Mesendoderm (in vitro differentiated cells): ENCODE measurements around the gene TUFM.
A peak's percentile ranks its signal among the peaks of the same experiment; 100 is the strongest.

Experiments
- DNase-seq: peaks from one replicate; pipeline ENCODE4 v3.0.0; 2013
- H2AK5ac ChIP-seq: 2 replicates; pipeline ENCODE4 v1.6.1; 2013; ENCODE audit warnings: low read length, inconsistent platforms
- H2BK120ac ChIP-seq: 2 replicates; pipeline ENCODE4 v1.6.1; 2013; ENCODE audit warnings: low read depth, mild to moderate bottlenecking, low read length, moderate library complexity, mixed read lengths
- H2BK15ac ChIP-seq: replicated peaks from 2 replicates; pipeline ENCODE4 v1.6.1; 2013; ENCODE audit warnings: low read depth, mild to moderate bottlenecking, moderate library complexity
- H2BK5ac ChIP-seq: 2 replicates; pipeline ENCODE4 v1.6.1; 2013; ENCODE audit warnings: low read length, inconsistent platforms
- H3K18ac ChIP-seq: 2 replicates; pipeline ENCODE4 v1.6.1; 2013; ENCODE audit warnings: mild to moderate bottlenecking, low read length, mixed read lengths
- H3K23ac ChIP-seq: one replicate; pipeline ENCODE4 v1.6.1; 2013; ENCODE audit warnings: low read length
- H3K27ac ChIP-seq: 2 replicates; pipeline ENCODE4 v1.5.1; 2013; ENCODE audit warnings: low read depth, mild to moderate bottlenecking, inconsistent platforms, low read length, moderate library complexity
- H3K27me3 ChIP-seq: 2 replicates; pipeline ENCODE4 v1.6.1; 2013; ENCODE audit warnings: low read length, control low read depth, mild to moderate bottlenecking, inconsistent platforms; ENCODE audit not compliant: insufficient read depth, poor library complexity
- H3K36me3 ChIP-seq: 2 replicates; pipeline ENCODE4 v1.6.1; 2013; ENCODE audit warnings: low read length, inconsistent platforms; ENCODE audit not compliant: control insufficient read depth, insufficient read depth
- H3K4ac ChIP-seq: one replicate; pipeline ENCODE4 v1.6.1; 2013; ENCODE audit warnings: low read depth, mild to moderate bottlenecking, low read length, moderate library complexity
- H3K4me1 ChIP-seq: 2 replicates; pipeline ENCODE4 v1.6.1; 2013; ENCODE audit warnings: low read depth, low read length, inconsistent platforms; ENCODE audit not compliant: control insufficient read depth
- H3K4me2 ChIP-seq: 2 replicates; pipeline ENCODE4 v1.6.1; 2013; ENCODE audit warnings: low read length
- H3K4me3 ChIP-seq: 2 replicates; pipeline ENCODE4 v1.5.1; 2013; ENCODE audit warnings: mild to moderate bottlenecking, low read length
- H3K56ac ChIP-seq: one replicate; pipeline ENCODE4 v1.6.1; 2013; ENCODE audit warnings: low read length
- H3K79me1 ChIP-seq: 2 replicates; pipeline ENCODE4 v1.6.1; 2013; ENCODE audit warnings: low read length, inconsistent platforms
- H3K79me2 ChIP-seq: 2 replicates; pipeline ENCODE4 v1.6.1; 2013; ENCODE audit warnings: mild to moderate bottlenecking, low read length; ENCODE audit not compliant: control insufficient read depth, insufficient read depth
- H3K9ac ChIP-seq: 2 replicates; pipeline ENCODE4 v1.6.1; 2013; ENCODE audit warnings: low read length, inconsistent platforms
- H4K5ac ChIP-seq: one replicate; pipeline ENCODE4 v1.6.1; 2013; ENCODE audit warnings: low read length
- H4K8ac ChIP-seq: one replicate; pipeline ENCODE4 v1.6.1; 2013; ENCODE audit warnings: low read depth, mild to moderate bottlenecking, control low read depth, low read length, moderate library complexity
- WGBS: extraction: QIAGEN DNeasy Blood & Tissue Kit; methylation state at CpG from one replicate; pipeline ENCODE4 v1.1.7; 2013; ENCODE audit warnings: low lambda C conversion rate, missing lambda C conversion rate; ENCODE audit not compliant: insufficient coverage; ENCODE audit errors: extremely low coverage; 5-methylcytosine and 5-hydroxymethylcytosine counted together

Gene TUFM

GRCh38 chr16:28846933-28847273 is 755 bp upstream of the TUFM start:
- no peak overlapping the region for H2BK120ac ChIP-seq
- no peak overlapping the region for H3K27ac ChIP-seq
- H3K79me1 ChIP-seq: peaks cover 15% of the 10 kb centered on the region
- peaks cover 16% of the 10 kb centered on the region for H3K79me2 ChIP-seq
- H3K36me3 ChIP-seq: peaks cover 22% of the 10 kb centered on the region
- WGBS: no CpG with 5 or more reads among the region's 5 CpGs
- no peak overlapping the region for H3K18ac ChIP-seq
- H3K56ac ChIP-seq: peak overlapping the region; percentile 88
- peak overlapping the region; percentile 35 for H3K4me2 ChIP-seq
- H3K4me3 ChIP-seq: peak overlapping the region; percentile 64
- H4K8ac ChIP-seq: no peak overlapping the region
- H3K23ac ChIP-seq: no peak overlapping the region
- no peak for DNase-seq
- no peaks in the 10 kb centered on the region for H3K4me1 ChIP-seq
- no peak overlapping the region for H2AK5ac ChIP-seq
- H2BK15ac ChIP-seq: no peak overlapping the region
- H3K27me3 ChIP-seq: no peaks in the 10 kb centered on the region
- no peak overlapping the region for H2BK5ac ChIP-seq
- H4K5ac ChIP-seq: no peak overlapping the region
- H3K4ac ChIP-seq: no peak overlapping the region
- peak overlapping the region; percentile 82 for H3K9ac ChIP-seq

- H2BK15ac ChIP-seq: no peak overlapping the region
These were observed 428 bp downstream of the TUFM start for GRCh38 chr16:28845761-28846079.

GRCh38 chr16:28845293-28845692 is 855 bp downstream of the TUFM start:
- no peak overlapping the region for H3K27ac ChIP-seq
- H3K4me1 ChIP-seq: no peaks in the 10 kb centered on the region
- peak overlapping the region; percentile 93 for H3K4me3 ChIP-seq
- peaks cover 22% of the 10 kb centered on the region for H3K36me3 ChIP-seq
- no peak overlapping the region for H4K8ac ChIP-seq
- WGBS: no CpG with 5 or more reads among the region's 10 CpGs
- peaks cover 16% of the 10 kb centered on the region for H3K79me2 ChIP-seq
- peak overlapping the region; percentile 88 for H3K4me2 ChIP-seq
- H3K23ac ChIP-seq: no peak overlapping the region
- no peak overlapping the region for H2BK5ac ChIP-seq
- H3K9ac ChIP-seq: peak overlapping the region; percentile 81
- H2BK120ac ChIP-seq: no peak overlapping the region
- no peak overlapping the region for H3K18ac ChIP-seq
- H3K79me1 ChIP-seq: peaks cover 15% of the 10 kb centered on the region
- DNase-seq: peak; percentile 63
- H3K27me3 ChIP-seq: no peaks in the 10 kb centered on the region
- H2AK5ac ChIP-seq: no peak overlapping the region
- H3K56ac ChIP-seq: peak overlapping the region; percentile 98
- no peak overlapping the region for H3K4ac ChIP-seq
- no peak overlapping the region for H4K5ac ChIP-seq
- no peak overlapping the region for H2BK15ac ChIP-seq

More at GRCh38 chr16:28845761-28846079, 428 bp downstream of the TUFM start:
- no peak overlapping the region for H2BK5ac ChIP-seq
- H3K4ac ChIP-seq: peak overlapping the region; percentile 42
- peaks cover 16% of the 10 kb centered on the region for H3K79me2 ChIP-seq
- no peak overlapping the region for H2BK120ac ChIP-seq
- H4K5ac ChIP-seq: no peak overlapping the region
- peak overlapping the region; percentile 48 for H2AK5ac ChIP-seq
- peak overlapping the region; percentile 98 for H3K56ac ChIP-seq
- peak overlapping the region; percentile 88 for H3K4me2 ChIP-seq
- H3K23ac ChIP-seq: peak overlapping the region; percentile 48
- H3K9ac ChIP-seq: peak overlapping the region; percentile 81
- peaks cover 22% of the 10 kb centered on the region for H3K36me3 ChIP-seq
- peak overlapping the region; percentile 93 for H3K4me3 ChIP-seq
- no peak overlapping the region for H3K27ac ChIP-seq
- peaks cover 15% of the 10 kb centered on the region for H3K79me1 ChIP-seq
- H3K18ac ChIP-seq: no peak overlapping the region
- H3K4me1 ChIP-seq: no peaks in the 10 kb centered on the region
- no peak overlapping the region for H4K8ac ChIP-seq
- no peaks in the 10 kb centered on the region for H3K27me3 ChIP-seq
- WGBS: no CpG with 5 or more reads among the region's 16 CpGs
- DNase-seq: no peak

- Histone ChIP-seq H3K4me3 (no peak overlapping the region), H3K4ac (no peak overlapping the region), H4K8ac (no peak overlapping the region), H3K23ac (no peak overlapping the region), H2BK5ac (no peak overlapping the region), H3K36me3 (peaks cover 22% of the 10 kb centered on the region), H4K5ac (no peak overlapping the region), H3K79me1 (peaks cover 15% of the 10 kb centered on the region), H2BK15ac (no peak overlapping the region), H3K27me3 (no peaks in the 10 kb centered on the region), H3K18ac (no peak overlapping the region), H3K4me2 (no peak overlapping the region), H3K79me2 (peaks cover 16% of the 10 kb centered on the region), H3K56ac (no peak overlapping the region), H2BK120ac (no peak overlapping the region), H3K9ac (no peak overlapping the region), H3K27ac (no peak overlapping the region), H3K4me1 (no peaks in the 10 kb centered on the region), H2AK5ac (no peak overlapping the region)
- DNase-seq: no peak
- WGBS: no CpG with 5 or more reads among the region's 19 CpGs
These were observed 1.8 kb downstream of the TUFM start for GRCh38 chr16:28844226-28844885.

GRCh38 chr16:28843766-28844165 is 2.4 kb downstream of the TUFM start:
- H3K4me1 ChIP-seq: no peaks in the 10 kb centered on the region
- H2AK5ac ChIP-seq: no peak overlapping the region
- H4K5ac ChIP-seq: no peak overlapping the region
- no peak overlapping the region for H3K4me2 ChIP-seq
- no peak overlapping the region for H3K23ac ChIP-seq
- no peak overlapping the region for H3K18ac ChIP-seq
- no peak overlapping the region for H2BK120ac ChIP-seq
- no peak for DNase-seq
- peaks cover 15% of the 10 kb centered on the region for H3K79me1 ChIP-seq
- no peak overlapping the region for H3K4ac ChIP-seq
- H3K9ac ChIP-seq: no peak overlapping the region
- H3K4me3 ChIP-seq: no peak overlapping the region
- H3K56ac ChIP-seq: no peak overlapping the region
- H3K79me2 ChIP-seq: peaks cover 16% of the 10 kb centered on the region
- no peak overlapping the region for H2BK15ac ChIP-seq
- H3K27ac ChIP-seq: no peak overlapping the region
- H2BK5ac ChIP-seq: no peak overlapping the region
- WGBS: no CpG with 5 or more reads among the region's 12 CpGs
- no peak overlapping the region for H4K8ac ChIP-seq
- H3K27me3 ChIP-seq: no peaks in the 10 kb centered on the region
- peaks cover 22% of the 10 kb centered on the region for H3K36me3 ChIP-seq

GRCh38 chr16:28842696-28843095 is 3.5 kb downstream of the TUFM start:
- no peak overlapping the region for H3K4me3 ChIP-seq
- H3K79me1 ChIP-seq: peaks cover 15% of the 10 kb centered on the region
- H2BK5ac ChIP-seq: no peak overlapping the region
- peaks cover 24% of the 10 kb centered on the region for H3K36me3 ChIP-seq
- H4K8ac ChIP-seq: no peak overlapping the region
- H3K79me2 ChIP-seq: peaks cover 16% of the 10 kb centered on the region
- DNase-seq: no peak
- H3K4ac ChIP-seq: no peak overlapping the region
- H3K18ac ChIP-seq: no peak overlapping the region
- H3K4me2 ChIP-seq: no peak overlapping the region
- no peak overlapping the region for H2BK120ac ChIP-seq
- no peak overlapping the region for H3K23ac ChIP-seq
- H3K27ac ChIP-seq: no peak overlapping the region
- no peak overlapping the region for H2BK15ac ChIP-seq
- no CpG with 5 or more reads among the region's 7 CpGs for WGBS
- no peak overlapping the region for H3K9ac ChIP-seq
- H2AK5ac ChIP-seq: no peak overlapping the region
- H3K56ac ChIP-seq: no peak overlapping the region
- H3K27me3 ChIP-seq: no peaks in the 10 kb centered on the region
- no peaks in the 10 kb centered on the region for H3K4me1 ChIP-seq
- H4K5ac ChIP-seq: no peak overlapping the region
